B cell (primary cell): Measurements from ENCODE around the gene PCDH9.

Source experiments
- CTCF ChIP-seq: fragments of 200-600 bp; IDR thresholded peaks from one replicate; pipeline ENCODE4 v1.8.0; 2022; ENCODE audit warnings: antibody characterized with exemption, mild to moderate bottlenecking
- EZH2 ChIP-seq: IDR thresholded peaks from 2 replicates; pipeline ENCODE4 v1.6.1; 2012; ENCODE audit warnings: borderline replicate concordance, low read depth, mild to moderate bottlenecking, moderate library complexity, low read length; ENCODE audit not compliant: insufficient read depth, poor library complexity, severe bottlenecking

DNA sequence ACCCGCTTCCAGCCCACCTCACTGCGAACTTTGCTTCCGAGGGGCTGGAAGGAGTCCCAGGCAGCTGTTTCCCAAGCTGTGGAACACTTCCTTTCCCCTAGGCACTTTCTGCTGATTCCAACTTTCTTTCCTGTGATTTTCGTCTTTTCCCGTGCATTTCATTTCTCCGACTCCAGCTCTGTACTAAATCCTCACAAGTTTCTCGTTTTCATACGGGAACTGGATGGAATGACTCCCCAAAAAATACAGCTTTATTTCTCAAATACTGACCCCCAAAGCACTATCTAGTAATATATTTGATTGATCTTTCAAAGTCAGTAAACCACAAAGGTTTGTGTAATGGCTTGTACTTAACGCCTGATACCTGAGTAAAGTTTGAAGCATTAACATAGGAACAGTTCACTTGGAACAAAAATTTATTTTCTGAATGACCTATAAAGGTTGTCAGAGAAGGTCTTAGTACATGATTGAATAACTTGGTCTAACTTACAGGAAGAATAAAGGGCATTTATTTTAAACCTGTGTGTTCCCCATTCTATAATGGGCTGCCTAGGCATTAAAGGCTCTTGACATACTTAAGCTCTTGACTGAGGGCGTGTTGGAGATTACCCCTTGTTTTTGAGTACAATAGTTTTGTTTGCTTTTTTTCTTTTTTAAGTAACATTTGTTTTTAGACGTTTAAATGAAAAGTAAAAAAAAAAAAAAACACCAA, 1.3 kb upstream of the PCDH9 start:
- TF ChIP-seq CTCF, result no peak
- no peak for TF ChIP-seq EZH2
